Measurements from ENCODE around the gene SHISAL1. TPM values are rescaled to one million over a fixed set of nuclear protein-coding genes. Genes with fewer than 3 reads are reported as not detected.

SHISAL1 gene
- total RNA-seq, 1 experiment from 2014 or later = 1.1 TPM

DNA sequence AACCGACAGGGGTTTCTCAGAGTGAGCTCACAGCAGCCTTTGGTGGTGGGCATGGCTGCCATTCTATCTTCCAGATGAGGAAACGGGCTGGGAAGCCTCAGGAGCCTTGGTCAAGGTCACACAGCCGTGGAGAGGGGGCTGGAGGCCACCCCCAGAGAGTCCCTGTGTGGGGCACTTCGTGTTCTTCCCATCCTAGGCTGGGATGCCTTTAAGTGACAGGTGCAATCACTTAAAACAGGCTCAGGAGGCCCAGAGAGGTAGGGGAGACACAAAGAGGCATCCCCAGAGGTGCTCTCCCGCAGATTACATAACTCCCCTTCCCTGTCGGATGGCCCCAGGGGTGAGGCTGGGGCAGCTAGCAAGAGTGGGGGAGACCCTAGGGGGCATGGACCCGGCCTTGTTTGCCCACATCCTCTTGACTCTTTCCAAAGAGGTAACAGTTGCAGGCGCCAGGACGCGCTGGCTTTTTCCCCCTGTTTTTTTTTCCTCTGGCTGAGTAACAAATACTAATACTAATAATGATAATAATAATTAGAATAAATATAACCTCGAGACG lies 17.5 kb upstream of the SHISAL1 start:
- Histone ChIP-seq H2AFZ (ENCODE audit: low read length) (no peak overlapping the region), H3K9me2 (replicated peaks; ENCODE audit: low read length) (no peaks in the 10 kb centered on the region), H3K4me1 (ENCODE audit: insufficient read depth, low read length) (peaks cover 15% of the 10 kb centered on the region; the same call in 1 of the 2 replicates), H3K36me3 (ENCODE audit: low read depth, low read length) (no peaks in the 10 kb centered on the region), H3K4me2 (ENCODE audit: low read length) (no peak overlapping the region), H4K20me1 (ENCODE audit: low read length) (no peaks in the 10 kb centered on the region), H3K9ac (ENCODE audit: low read length) (no peak overlapping the region), H3K27me3 (ENCODE audit: low read length) (no peaks in the 10 kb centered on the region), H3K79me2 (ENCODE audit: low read length) (no peaks in the 10 kb centered on the region), H3F3A (ENCODE audit: low read length, unreplicated experiment) (no peaks in the 10 kb centered on the region), H3K27ac (ENCODE audit: low read length) (no peak overlapping the region), H3K9me3 (ENCODE audit: low read length) (no peaks in the 10 kb centered on the region), H3K4me3 (ENCODE audit: low read length) (no peak overlapping the region)
- BruUV-seq (replicated peaks) = no TSS peak
- TF ChIP-seq EZH2phosphoT487 (IDR thresholded peaks at IDR 0.05; ENCODE audit: borderline replicate concordance, low read length) (no peak), EZH2 (IDR thresholded peaks at IDR 0.05; ENCODE audit: low read length, unreplicated experiment) (no peak)
- TF ChIP-seq, protein P1, sequence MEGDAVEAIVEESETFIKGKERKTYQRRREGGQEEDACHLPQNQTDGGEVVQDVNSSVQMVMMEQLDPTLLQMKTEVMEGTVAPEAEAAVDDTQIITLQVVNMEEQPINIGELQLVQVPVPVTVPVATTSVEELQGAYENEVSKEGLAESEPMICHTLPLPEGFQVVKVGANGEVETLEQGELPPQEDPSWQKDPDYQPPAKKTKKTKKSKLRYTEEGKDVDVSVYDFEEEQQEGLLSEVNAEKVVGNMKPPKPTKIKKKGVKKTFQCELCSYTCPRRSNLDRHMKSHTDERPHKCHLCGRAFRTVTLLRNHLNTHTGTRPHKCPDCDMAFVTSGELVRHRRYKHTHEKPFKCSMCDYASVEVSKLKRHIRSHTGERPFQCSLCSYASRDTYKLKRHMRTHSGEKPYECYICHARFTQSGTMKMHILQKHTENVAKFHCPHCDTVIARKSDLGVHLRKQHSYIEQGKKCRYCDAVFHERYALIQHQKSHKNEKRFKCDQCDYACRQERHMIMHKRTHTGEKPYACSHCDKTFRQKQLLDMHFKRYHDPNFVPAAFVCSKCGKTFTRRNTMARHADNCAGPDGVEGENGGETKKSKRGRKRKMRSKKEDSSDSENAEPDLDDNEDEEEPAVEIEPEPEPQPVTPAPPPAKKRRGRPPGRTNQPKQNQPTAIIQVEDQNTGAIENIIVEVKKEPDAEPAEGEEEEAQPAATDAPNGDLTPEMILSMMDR (conservative IDR thresholded peaks at IDR 0.05; ENCODE audit: low read depth, low read length) = no peak
- ATAC-seq (no peak), DNase-seq (no peak)
- ChIA-PET CTCF (no interaction called here), POLR2A (ENCODE audit: unreplicated experiment) (no interaction called here)
- intact Hi-C loops (cut with micrococcal nuclease) = loop anchor here (10.0 kb wide), 1 partner anchor 295 kb away; no protein-coding TSS in a partner anchor

DNA sequence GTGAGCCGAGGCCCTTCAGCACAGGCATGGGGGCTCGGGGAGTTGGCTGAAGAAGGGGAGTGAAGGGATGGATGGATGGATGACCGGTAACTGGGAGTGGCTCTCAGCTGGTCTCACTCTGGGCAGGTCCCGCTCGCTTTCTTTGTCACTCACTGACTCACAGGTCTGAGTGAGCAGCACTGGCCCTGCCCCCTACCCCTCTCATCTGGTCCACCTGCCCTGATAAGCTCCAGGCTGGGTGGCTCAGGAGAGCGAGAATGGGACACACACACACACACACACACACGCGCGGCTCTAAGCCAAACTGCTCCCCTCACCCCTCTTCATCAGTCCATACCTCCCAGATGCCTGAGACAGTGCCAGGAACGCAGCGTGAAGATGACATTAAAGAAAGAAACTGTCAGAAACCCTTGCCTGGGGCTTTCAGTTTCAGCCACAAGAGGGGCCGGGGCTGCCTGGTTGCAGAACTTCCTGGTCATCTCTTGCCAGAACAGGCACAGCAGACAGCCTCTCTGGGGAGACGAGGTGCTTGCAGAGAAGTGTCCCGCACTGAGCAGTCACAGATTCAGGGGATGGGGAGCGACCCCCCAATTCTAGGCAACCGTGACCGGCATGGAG lies 16.5 kb upstream of the SHISAL1 start:
- no peaks in the 10 kb centered on the region for H3K36me3 ChIP-seq (ENCODE audit: low read depth, low read length)
- H3K9me2 ChIP-seq (replicated peaks; ENCODE audit: low read length) = no peaks in the 10 kb centered on the region
- no peaks in the 10 kb centered on the region for H3K27me3 ChIP-seq (ENCODE audit: low read length)
- TF ChIP-seq EZH2phosphoT487 (IDR thresholded peaks at IDR 0.05; ENCODE audit: borderline replicate concordance, low read length) = no peak
- no peak for TF ChIP-seq EZH2 (IDR thresholded peaks at IDR 0.05; ENCODE audit: low read length, unreplicated experiment)
- TF ChIP-seq, protein P1 (conservative IDR thresholded peaks at IDR 0.05; ENCODE audit: low read depth, low read length) = no peak
- no peaks in the 10 kb centered on the region for H3K9me3 ChIP-seq (ENCODE audit: low read length)
- ChIA-PET CTCF (no interaction called here), POLR2A (ENCODE audit: unreplicated experiment) (no interaction called here)
- peak; percentile 61 for DNase-seq
- H3F3A ChIP-seq (ENCODE audit: low read length, unreplicated experiment) = no peaks in the 10 kb centered on the region
- H2AFZ ChIP-seq (ENCODE audit: low read length) = no peak overlapping the region
- H3K4me2 ChIP-seq (ENCODE audit: low read length) = peak overlapping the region; percentile 48
- BruUV-seq (replicated peaks) = no TSS peak
- intact Hi-C loops (cut with micrococcal nuclease) = no loop called here
- H3K4me1 ChIP-seq (ENCODE audit: insufficient read depth, low read length) = peaks cover 15% of the 10 kb centered on the region; the same call in 1 of the 2 replicates
- ATAC-seq = peak; percentile 80
- H3K27ac ChIP-seq (ENCODE audit: low read length) = no peak overlapping the region
- no peak overlapping the region for H3K4me3 ChIP-seq (ENCODE audit: low read length)
- no peak overlapping the region for H3K9ac ChIP-seq (ENCODE audit: low read length)
- no peaks in the 10 kb centered on the region for H3K79me2 ChIP-seq (ENCODE audit: low read length)
- no peaks in the 10 kb centered on the region for H4K20me1 ChIP-seq (ENCODE audit: low read length)

DNA sequence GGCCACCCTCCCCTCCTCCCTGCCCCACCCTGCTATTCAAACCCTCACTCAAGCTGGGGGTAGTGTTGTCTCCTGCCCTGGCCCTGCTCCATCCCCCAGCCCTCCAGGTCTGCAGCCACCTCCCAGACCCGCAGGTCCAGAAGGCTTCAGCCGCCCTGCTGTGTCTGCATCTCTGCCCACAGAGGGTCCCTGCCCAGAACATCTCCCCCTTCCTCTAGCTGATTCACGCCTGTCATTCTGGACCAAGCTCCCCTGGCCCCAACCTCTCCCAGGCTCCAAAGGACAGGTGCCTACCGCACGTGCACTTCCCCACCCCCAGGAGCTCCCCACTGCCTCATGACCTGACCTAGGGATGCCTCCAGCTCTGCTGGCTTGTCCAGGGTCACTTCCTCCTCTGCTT lies 16.0 kb upstream of the SHISAL1 start:
- no peak for TF ChIP-seq EZH2phosphoT487 (IDR thresholded peaks at IDR 0.05; ENCODE audit: borderline replicate concordance, low read length)
- no peak for TF ChIP-seq EZH2 (IDR thresholded peaks at IDR 0.05; ENCODE audit: low read length, unreplicated experiment)
- TF ChIP-seq, protein P1 (conservative IDR thresholded peaks at IDR 0.05; ENCODE audit: low read depth, low read length) = no peak
- ATAC-seq = no peak; the same call in 1 of the 2 replicates
- DNase-seq = no peak
- H3K4me1 ChIP-seq (ENCODE audit: insufficient read depth, low read length) = peaks cover 15% of the 10 kb centered on the region; the same call in 1 of the 2 replicates
- no peaks in the 10 kb centered on the region for H3K9me2 ChIP-seq (replicated peaks; ENCODE audit: low read length)
- ChIA-PET CTCF (no interaction called here), POLR2A (ENCODE audit: unreplicated experiment) (no interaction called here)
- H3K36me3 ChIP-seq (ENCODE audit: low read depth, low read length) = no peaks in the 10 kb centered on the region
- no peaks in the 10 kb centered on the region for H4K20me1 ChIP-seq (ENCODE audit: low read length)
- BruUV-seq (replicated peaks) = no TSS peak
- intact Hi-C loops (cut with micrococcal nuclease) = no loop called here
- no peak overlapping the region for H3K4me3 ChIP-seq (ENCODE audit: low read length)
- H3K4me2 ChIP-seq (ENCODE audit: low read length) = no peak overlapping the region
- no peak overlapping the region for H3K9ac ChIP-seq (ENCODE audit: low read length)
- no peak overlapping the region for H3K27ac ChIP-seq (ENCODE audit: low read length)
- H2AFZ ChIP-seq (ENCODE audit: low read length) = no peak overlapping the region
- no peaks in the 10 kb centered on the region for H3K79me2 ChIP-seq (ENCODE audit: low read length)
- H3K27me3 ChIP-seq (ENCODE audit: low read length) = no peaks in the 10 kb centered on the region
- no peaks in the 10 kb centered on the region for H3F3A ChIP-seq (ENCODE audit: low read length, unreplicated experiment)
- no peaks in the 10 kb centered on the region for H3K9me3 ChIP-seq (ENCODE audit: low read length)

Data from PC-3 (cell line).